HCT116 (cell line): ENCODE measurements around the gene CUBN. TPM values are rescaled to one million over a fixed set of nuclear protein-coding genes. Genes with fewer than 3 reads are reported as not detected.

Experiments used
- ATAC-seq: fragments of 200-7000 bp; cut with Tn5 transposase; 2 replicates; pipeline ENCODE4 v1.9.1; 2020; ENCODE audit warnings: mild to moderate bottlenecking, moderate library complexity
- BruUV-seq: library from RNA; stranded (reverse); fragments of 400-500 nt; replicated peaks from 2 replicates; lab custom pipeline; 2021; lab: Mats Ljungman, UMichigan
- CTCF ChIA-PET: fragments of 300-600 bp; sonication (Branson Sonifier 250); formaldehyde crosslinking; loops from one replicate; lab custom pipeline; 2021; ENCODE audit warnings: antibody characterized with exemption; lab: Charles Lee
- POLR2A ChIA-PET: fragments of 300-600, 350-600 bp; sonication (Branson Sonifier 250); formaldehyde crosslinking; loops from one replicate; lab custom pipeline; 2021; ENCODE audit warnings: antibody characterized with exemption; lab: Charles Lee
- RAD21 ChIA-PET, 2 experiments: fragments of 300-600 bp; sonication (Branson Sonifier 250); formaldehyde crosslinking; loops; one replicate each; lab custom pipeline; 2023; ENCODE audit warnings: low total read pairs in 2 of 2; ENCODE audit not compliant: uncharacterized antibody in 2 of 2, unreplicated experiment in 2 of 2, low non-redundant PET in 1 of 2; lab: Charles Lee
- DNase-seq: peaks from one replicate; pipeline ENCODE4 v3.0.0-alpha.2; 2010; ENCODE audit warnings: low read depth, low spot score
- H2AFZ ChIP-seq: fragments of 200-600 bp; shearing (Covaris generic), sonication (generic); 2 replicates; pipeline ENCODE4 v1.6.1; 2017; ENCODE audit warnings: low read depth, mixed run types, mixed read lengths, antibody characterized with exemption, low read length; ENCODE audit not compliant: poor library complexity, severe bottlenecking
- H3K27ac ChIP-seq: 2 replicates; pipeline ENCODE4 v1.5.1; 2012; ENCODE audit warnings: low read depth, low read length
- H3K27me3 ChIP-seq: fragments of 200-600 bp; sonication (generic); 2 replicates; pipeline ENCODE4 v1.6.1; 2016; ENCODE audit warnings: mixed run types, low read length, mixed read lengths; ENCODE audit not compliant: insufficient read depth
- H3K36me3 ChIP-seq, 2 experiments: fragments of 200-500 bp in 1 of 2; fragments of 200-600 bp in 1 of 2; sonication (Bioruptor generic) in 1 of 2; sonication (generic) in 1 of 2; 2 replicates each; pipeline versions ENCODE4 v1.5.1 to v1.6.1; 2014 to 2016; ENCODE audit warnings: low read length in 2 of 2, inconsistent platforms in 1 of 2, mixed read lengths in 1 of 2, mixed run types in 1 of 2; ENCODE audit not compliant: insufficient read depth in 2 of 2, control insufficient read depth in 1 of 2
- H3K4me1 ChIP-seq, 2 experiments: fragments of 200-600 bp in 1 of 2; sonication (generic) in 1 of 2; 2 replicates each; pipeline versions ENCODE4 v1.5.1 to v1.6.1; 2012 to 2017; ENCODE audit warnings: low read length in 2 of 2, inconsistent platforms in 1 of 2, mild to moderate bottlenecking in 1 of 2, mixed read lengths in 1 of 2, mixed run types in 1 of 2, moderate library complexity in 1 of 2; ENCODE audit not compliant: insufficient read depth in 2 of 2, control insufficient read depth in 1 of 2
- H3K4me2 ChIP-seq: fragments of 200-600 bp; sonication (generic); 2 replicates; pipeline ENCODE4 v1.6.1; 2017; ENCODE audit warnings: mixed run types, low read length, mixed read lengths
- H3K4me3 ChIP-seq, 2 experiments: fragments of 200-600 bp in 1 of 2; sonication (generic) in 1 of 2; replicated peaks in 1 of 2; 2 replicates each; pipeline ENCODE4 v1.5.1; 2011 to 2016; ENCODE audit warnings: low read length in 2 of 2, control low read depth in 1 of 2, low read depth in 1 of 2, mild to moderate bottlenecking in 1 of 2, mixed read lengths in 1 of 2, mixed run types in 1 of 2
- H3K79me2 ChIP-seq: fragments of 200-600 bp; sonication (generic); 2 replicates; pipeline ENCODE4 v1.6.1; 2017; ENCODE audit warnings: mild to moderate bottlenecking, mixed run types, low read length, moderate library complexity, mixed read lengths; ENCODE audit not compliant: insufficient read depth
- H3K9ac ChIP-seq: fragments of 200-600 bp; sonication (generic); 2 replicates; pipeline ENCODE4 v1.6.1; 2016; ENCODE audit warnings: low read length, mixed read lengths
- H3K9me2 ChIP-seq: fragments of 200-600 bp; sonication (generic), shearing (Covaris generic); 2 replicates; pipeline ENCODE4 v1.6.1; 2017; ENCODE audit warnings: mixed run types, mild to moderate bottlenecking, moderate library complexity; ENCODE audit not compliant: insufficient read depth
- H3K9me3 ChIP-seq, 2 experiments: fragments of 200-500 bp in 1 of 2; fragments of 200-600 bp in 1 of 2; sonication (Bioruptor generic) in 1 of 2; sonication (generic) in 1 of 2; 2 replicates each; pipeline ENCODE4 v1.6.1; 2014 to 2017; ENCODE audit warnings: low read length in 2 of 2, mixed read lengths in 2 of 2, inconsistent platforms in 1 of 2, low read depth in 1 of 2, mild to moderate bottlenecking in 1 of 2, mixed run types in 1 of 2, moderate library complexity in 1 of 2; ENCODE audit not compliant: control insufficient read depth in 1 of 2, insufficient read depth in 1 of 2
- H4K20me1 ChIP-seq: fragments of 200-600 bp; sonication (generic), shearing (Covaris generic); 2 replicates; pipeline ENCODE4 v1.6.1; 2017; ENCODE audit warnings: mixed run types, mild to moderate bottlenecking, moderate library complexity; ENCODE audit not compliant: insufficient read depth
- CBX3 ChIP-seq: IDR thresholded peaks from 2 replicates; pipeline ENCODE4 v1.6.1; 2012; ENCODE audit warnings: low read depth
- CEBPB ChIP-seq: IDR thresholded peaks from 2 replicates; pipeline ENCODE4 v1.6.1; 2012; ENCODE audit warnings: low read depth
- CTCF ChIP-seq, 3 experiments: fragments of 200-600 bp in 1 of 3; sonication (generic) in 1 of 3; IDR thresholded peaks in 2 of 3; conservative IDR thresholded peaks in 1 of 3; 2 replicates each; pipeline ENCODE4 v1.5.1; 2012 to 2017; ENCODE audit warnings: low read depth in 2 of 3, low read length in 2 of 3, antibody characterized with exemption in 1 of 3, borderline replicate concordance in 1 of 3, control low read depth in 1 of 3, mild to moderate bottlenecking in 1 of 3, mixed read lengths in 1 of 3, mixed run types in 1 of 3, moderate library complexity in 1 of 3; ENCODE audit not compliant: insufficient read depth in 1 of 3
- ELF1 ChIP-seq: IDR thresholded peaks from 2 replicates; pipeline ENCODE4 v1.6.1; 2012; ENCODE audit warnings: low read depth, borderline replicate concordance
- EZH2 ChIP-seq: fragments of 200-600 bp; sonication (generic); IDR thresholded peaks from 2 replicates; pipeline ENCODE4 v1.6.1; 2017; ENCODE audit warnings: antibody characterized with exemption, mixed run types
- EZH2phosphoT487 ChIP-seq: fragments of 200-600 bp; IDR thresholded peaks from 2 replicates; pipeline ENCODE4 v1.6.1; 2018; ENCODE audit warnings: antibody characterized with exemption, borderline replicate concordance
- FOSL1 ChIP-seq: IDR thresholded peaks from 2 replicates; pipeline ENCODE4 v1.6.1; 2012; ENCODE audit warnings: low read depth
- POLR2A ChIP-seq: IDR thresholded peaks from 2 replicates; pipeline ENCODE4 v1.7.0; 2011; ENCODE audit warnings: borderline replicate concordance; ENCODE audit not compliant: insufficient read depth, insufficient read length; ENCODE audit errors: extremely low read depth
- POLR2AphosphoS5 ChIP-seq: IDR thresholded peaks from 2 replicates; pipeline ENCODE4 v1.6.1; 2011; ENCODE audit warnings: mild to moderate bottlenecking, low read depth, low read length, moderate library complexity
- RAD21 ChIP-seq: IDR thresholded peaks from 2 replicates; pipeline ENCODE4 v1.6.1; 2012; ENCODE audit warnings: low read depth, mild to moderate bottlenecking
- REST ChIP-seq: IDR thresholded peaks from 2 replicates; pipeline ENCODE4 v1.6.1; 2012; ENCODE audit warnings: low read depth
- SIN3A ChIP-seq: IDR thresholded peaks from 2 replicates; pipeline ENCODE4 v1.6.1; 2012; ENCODE audit warnings: low read depth
- SP1 ChIP-seq: IDR thresholded peaks from 2 replicates; pipeline ENCODE4 v1.6.1; 2012; ENCODE audit warnings: low read depth
- TCF7L2 ChIP-seq: IDR thresholded peaks from 2 replicates; pipeline ENCODE4 v1.7.0; 2011; ENCODE audit warnings: borderline replicate concordance, inconsistent platforms; ENCODE audit not compliant: insufficient read depth, insufficient read length; ENCODE audit errors: extremely low read depth
- ZFX ChIP-seq: fragments of 450-650 bp; IDR thresholded peaks from 2 replicates; pipeline ENCODE4 v1.6.1; 2017
- intact Hi-C: fragments of 100-400 bp; cut with micrococcal nuclease; formaldehyde crosslinking; loops from 2 replicates; pipeline ENCODE4 v1.10.0; 2022
- total RNA-seq: library from RNA; stranded (reverse); gene quantifications from one replicate; pipeline ENCODE4 v1.2.1, GENCODE V29; 2021; ENCODE audit not compliant: unreplicated experiment

Gene CUBN
- total RNA-seq, 1 experiment from 2014 or later: 1.2 TPM

DNA sequence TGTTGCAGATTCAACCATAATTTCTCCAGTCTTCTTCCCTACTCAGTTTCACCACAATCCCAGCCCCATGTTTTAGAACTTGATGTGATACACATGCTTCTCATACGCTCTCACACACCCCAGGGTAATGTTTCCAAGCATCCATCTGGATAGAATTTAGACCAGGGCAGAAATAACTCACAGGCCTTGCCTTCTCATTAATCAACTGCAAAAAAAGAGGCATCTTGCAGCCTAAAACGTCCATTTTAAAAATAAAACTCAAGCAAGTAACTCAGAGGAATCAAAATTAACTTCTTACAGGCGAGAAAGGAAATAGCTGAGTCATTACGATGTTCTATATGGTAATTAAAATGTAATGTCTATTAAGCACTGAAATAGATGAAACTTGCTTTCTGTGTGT, 185.2 kb downstream of the CUBN start:
- TF ChIP-seq POLR2A: no peak
- no peak for TF ChIP-seq CEBPB
- TF ChIP-seq FOSL1: no peak
- no peak for TF ChIP-seq CTCF (IDR thresholded peaks at IDR 0.05 in 2 of 3, conservative IDR thresholded peaks at IDR 0.05 in 1 of 3; ENCODE audit: borderline replicate concordance in 1 of 3, insufficient read depth in 1 of 3, low read depth in 2 of 3, low read length in 2 of 3)
- TF ChIP-seq TCF7L2: no peak
- TF ChIP-seq RAD21: no peak
- TF ChIP-seq SP1: no peak
- no peak for TF ChIP-seq REST
- TF ChIP-seq CBX3: no peak
- TF ChIP-seq ELF1: no peak
- TF ChIP-seq EZH2phosphoT487: no peak
- TF ChIP-seq POLR2AphosphoS5: no peak
- no peak for TF ChIP-seq ZFX
- no peak for TF ChIP-seq EZH2
- TF ChIP-seq SIN3A: no peak
- Histone ChIP-seq H3K4me1 (no peaks in the 10 kb centered on the region), H3K9ac (no peak overlapping the region), H3K9me3 (no peaks in the 10 kb centered on the region), H3K27ac (no peak overlapping the region), H3K27me3 (no peaks in the 10 kb centered on the region), H3K4me3 (no peak overlapping the region), H3K79me2 (no peaks in the 10 kb centered on the region), H3K4me2 (no peak overlapping the region), H2AFZ (peak overlapping the region; percentile 40), H3K36me3 (no peaks in the 10 kb centered on the region), H3K9me2 (no peaks in the 10 kb centered on the region), H4K20me1 (no peaks in the 10 kb centered on the region)
- no TSS peak for BruUV-seq
- no peak for ATAC-seq
- CTCF ChIA-PET: no interaction called here
- intact Hi-C loops: no loop called here
- RAD21 ChIA-PET: no interaction called here
- no peak for DNase-seq
- POLR2A ChIA-PET: interaction anchor here (1.2 kb wide), 1 partner anchor 24 kb away, joined by 3 read pairs; no protein-coding TSS in a partner anchor
